Small intestine (tissue), 7 donors: ENCODE results near the gene TMEM79. TPM values are rescaled to one million over a fixed set of nuclear protein-coding genes. Genes with fewer than 3 reads are reported as not detected.

ENCODE experiments used
- DNase-seq, 2 donors: peaks; one replicate each; pipeline versions ENCODE4 v3.0.0 to v3.0.0-alpha.2; 2013
- FAIRE-seq: peaks from 2 replicates; lab custom pipeline; 2012; peaks lifted over from hg19 to GRCh38; lab: Jason Lieb, UNC
- H3K27ac ChIP-seq, 3 donors: one replicate each; pipeline ENCODE4 v1.5.1; 2013; ENCODE audit warnings: low read length in 2 of 3, mild to moderate bottlenecking in 2 of 3, control low read depth in 1 of 3, inconsistent platforms in 1 of 3, low read depth in 1 of 3, moderate library complexity in 1 of 3
- H3K27me3 ChIP-seq, 3 donors: one replicate each; pipeline ENCODE4 v1.6.1; 2013; ENCODE audit warnings: low read length in 3 of 3, inconsistent platforms in 1 of 3; ENCODE audit not compliant: control insufficient read depth in 3 of 3, insufficient read depth in 3 of 3
- H3K36me3 ChIP-seq, 3 donors: one replicate each; pipeline ENCODE4 v1.6.1; 2013; ENCODE audit warnings: low read length in 3 of 3, inconsistent platforms in 1 of 3, low read depth in 1 of 3, mild to moderate bottlenecking in 1 of 3, moderate library complexity in 1 of 3; ENCODE audit not compliant: control insufficient read depth in 3 of 3, insufficient read depth in 2 of 3
- H3K4me1 ChIP-seq, 3 donors: one replicate each; pipeline ENCODE4 v1.6.1; 2013; ENCODE audit warnings: low read length in 2 of 3, inconsistent platforms in 1 of 3, low read depth in 1 of 3, mild to moderate bottlenecking in 1 of 3, moderate library complexity in 1 of 3; ENCODE audit not compliant: control insufficient read depth in 3 of 3, insufficient read depth in 2 of 3
- H3K4me3 ChIP-seq, 3 donors: one replicate each; pipeline ENCODE4 v1.5.1; 2013; ENCODE audit warnings: low read length in 3 of 3, control low read depth in 1 of 3, inconsistent platforms in 1 of 3, low read depth in 1 of 3, mild to moderate bottlenecking in 1 of 3, moderate library complexity in 1 of 3
- H3K9me3 ChIP-seq, 2 donors: one replicate each; pipeline ENCODE4 v1.6.1; 2013; ENCODE audit warnings: low read depth in 1 of 2, low read length in 1 of 2; ENCODE audit not compliant: control insufficient read depth in 2 of 2, insufficient read depth in 1 of 2
- WGBS, 3 donors: extraction: QIAGEN DNeasy Blood & Tissue Kit; methylation state at CpG; one replicate each; pipeline ENCODE4 v1.1.7; 2013; 5-methylcytosine and 5-hydroxymethylcytosine counted together
- polyA plus RNA-seq, 4 donors: library from polyadenylated mRNA; stranded (reverse) in 3 of 4; unstranded in 1 of 4; fragments of 200-250 nt in 3 of 4; fragments of 120-200 nt in 1 of 4; gene quantifications; one replicate each; pipeline versions ENCODE4 v1.2.1 to v1.2.3, GENCODE V29; 2013
- donor health status: healthy with polysubstance abuse.
- donor health status: control.
- donor health status: control.
- donor health status: Bipolar disorder and iron deficiency.
- donor health status: healthy.

TMEM79 gene
- polyA plus RNA-seq, 4 donors, result 2.2 to 8.3 (median 4.6) TPM

- DNase-seq (no peak), FAIRE-seq (no peak)
- H3K4me3 ChIP-seq, result no peak overlapping the region
- H3K9me3 ChIP-seq, result no peaks in the 10 kb centered on the region
- peaks cover 27 to 85% (median 29%) of the 10 kb centered on the region in 3 donors for H3K36me3 ChIP-seq
- peaks cover 0 to under 1% (median 0%) of the 10 kb centered on the region in 3 donors for H3K27me3 ChIP-seq
- H3K4me1 ChIP-seq, result no peaks in the 10 kb centered on the region
- H3K27ac ChIP-seq, result no peak overlapping the region
- 39 to 63% (median 43%) methylated on average over 2 to 3 of the region's 3 CpGs for WGBS, 3 donors
Measured at GRCh38 chr1:156251527-156251926, 32.6 kb upstream of the TMEM79 start.

- 86 to 94% (median 90%) methylated on average over 3 of the region's 3 CpGs for WGBS, 3 donors
- DNase-seq (no peak), FAIRE-seq (no peak)
- Histone ChIP-seq H3K27ac (no peak overlapping the region), H3K27me3 (no peaks in the 10 kb centered on the region), H3K4me1 (no peaks in the 10 kb centered on the region), H3K36me3 (peaks cover 36 to 95% (median 36%) of the 10 kb centered on the region in 3 donors), H3K9me3 (no peaks in the 10 kb centered on the region), H3K4me3 (no peak overlapping the region)
Measured at GRCh38 chr1:156253634-156254033, 30.5 kb upstream of the TMEM79 start.

DNA sequence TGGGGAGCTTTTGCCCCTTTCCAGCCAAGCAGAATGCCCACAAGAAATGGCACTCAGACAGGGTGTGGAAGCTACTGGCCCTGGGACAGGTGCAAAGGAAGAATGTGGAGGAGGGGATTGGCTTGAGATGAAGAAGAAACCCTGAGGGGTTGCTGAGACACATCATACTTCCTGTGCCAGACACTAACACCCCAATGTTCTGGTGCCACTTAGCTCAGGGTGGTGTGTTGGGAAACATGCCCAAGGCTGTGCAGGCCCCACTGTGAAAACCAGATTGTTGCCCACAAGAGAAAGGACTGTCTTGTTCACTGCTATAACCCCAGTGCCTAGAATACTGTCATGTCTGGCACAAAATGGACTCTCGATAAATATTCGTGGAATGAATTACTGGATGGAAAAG is 26.4 kb upstream of the TMEM79 start:
- Histone ChIP-seq H3K27ac (no peak overlapping the region), H3K4me1 (no peaks in the 10 kb centered on the region), H3K4me3 (no peak overlapping the region), H3K27me3 (no peaks in the 10 kb centered on the region), H3K9me3 (no peaks in the 10 kb centered on the region), H3K36me3 (peaks cover 32 to 95% (median 41%) of the 10 kb centered on the region in 3 donors)
- no peak for FAIRE-seq
- WGBS, 3 donors, result 81 to 95% (median 91%) methylated on average over 2 of the region's 2 CpGs
- no peak for DNase-seq

- no peak overlapping the region for H3K4me3 ChIP-seq
- no peaks in the 10 kb centered on the region for H3K27me3 ChIP-seq
- no peak overlapping the region for H3K27ac ChIP-seq
- no peak for FAIRE-seq
- 92 to 97% (median 97%) methylated on average over 8 of the region's 8 CpGs for WGBS, 3 donors
- H3K36me3 ChIP-seq, result peaks cover 34 to 92% (median 40%) of the 10 kb centered on the region in 3 donors
- DNase-seq, result no peak
- H3K9me3 ChIP-seq, result no peaks in the 10 kb centered on the region
- H3K4me1 ChIP-seq, result no peaks in the 10 kb centered on the region
Measured at GRCh38 chr1:156258859-156259258, 25.3 kb upstream of the TMEM79 start.

GRCh38 chr1:156259805-156260204 is 24.3 kb upstream of the TMEM79 start:
- FAIRE-seq (no peak), DNase-seq (no peak)
- H3K4me1 ChIP-seq, result no peaks in the 10 kb centered on the region
- peaks cover 34 to 90% (median 44%) of the 10 kb centered on the region in 3 donors for H3K36me3 ChIP-seq
- no peaks in the 10 kb centered on the region for H3K9me3 ChIP-seq
- no peak overlapping the region for H3K27ac ChIP-seq
- H3K27me3 ChIP-seq, result no peaks in the 10 kb centered on the region
- no peak overlapping the region for H3K4me3 ChIP-seq
- WGBS, 3 donors, result 76 to 90% (median 80%) methylated on average over 3 of the region's 3 CpGs

GRCh38 chr1:156260896-156261295 is 23.2 kb upstream of the TMEM79 start:
- no peak overlapping the region for H3K4me3 ChIP-seq
- no peaks in the 10 kb centered on the region for H3K9me3 ChIP-seq
- H3K36me3 ChIP-seq, result peaks cover 39 to 91% (median 46%) of the 10 kb centered on the region in 3 donors
- no peak for FAIRE-seq
- WGBS, 3 donors, result 87 to 100% (median 95%) methylated on average over 2 of the region's 2 CpGs
- no peaks in the 10 kb centered on the region for H3K27me3 ChIP-seq
- H3K4me1 ChIP-seq, result no peaks in the 10 kb centered on the region
- DNase-seq, result no peak
- H3K27ac ChIP-seq, result no peak overlapping the region

- H3K27ac ChIP-seq, result no peak overlapping the region
- no peak for FAIRE-seq
- H3K4me1 ChIP-seq, result no peaks in the 10 kb centered on the region
- H3K9me3 ChIP-seq, result no peaks in the 10 kb centered on the region
- H3K36me3 ChIP-seq, result peaks cover 39 to 92% (median 59%) of the 10 kb centered on the region in 3 donors
- no peak for DNase-seq
- no peaks in the 10 kb centered on the region for H3K27me3 ChIP-seq
- WGBS, 3 donors, result 84 to 86% (median 85%) methylated on average over 9 of the region's 9 CpGs
- H3K4me3 ChIP-seq, result no peak overlapping the region
Measured at GRCh38 chr1:156262461-156263287, 21.5 kb upstream of the TMEM79 start.

DNA sequence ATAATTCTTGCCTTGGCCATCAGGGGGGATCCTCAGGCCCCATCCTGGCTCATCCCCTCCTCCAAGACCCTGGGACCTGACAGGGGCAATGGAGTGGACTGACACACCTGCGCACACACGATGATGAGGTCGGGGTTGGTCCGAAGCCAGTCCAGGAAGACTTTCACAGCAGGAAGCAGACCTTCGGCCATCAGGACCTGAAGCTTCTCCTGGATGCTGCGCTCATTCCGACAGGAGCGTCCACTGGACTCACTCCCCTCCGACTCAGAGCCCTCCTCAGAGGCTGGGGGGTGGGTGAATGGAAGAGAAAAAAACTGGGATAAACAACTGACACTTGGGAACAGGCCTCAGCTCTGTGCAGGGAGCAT is 20.9 kb upstream of the TMEM79 start:
- FAIRE-seq, result no peak
- Histone ChIP-seq H3K4me1 (no peaks in the 10 kb centered on the region), H3K9me3 (no peaks in the 10 kb centered on the region)

More for the DNA sequence above, 20.9 kb upstream of the TMEM79 start:
- 84 to 94% (median 90%) methylated on average over 9 of the region's 9 CpGs for WGBS, 3 donors
- peaks cover 43 to 92% (median 55%) of the 10 kb centered on the region in 3 donors for H3K36me3 ChIP-seq
- no peak for DNase-seq
- H3K4me3 ChIP-seq, result no peak overlapping the region
- H3K27me3 ChIP-seq, result no peaks in the 10 kb centered on the region
- no peak overlapping the region for H3K27ac ChIP-seq
